ENCODE results near the gene PSTPIP1. TPM values are rescaled to one million over a fixed set of nuclear protein-coding genes. Genes with fewer than 3 reads are reported as not detected.

Gene PSTPIP1
- total RNA-seq, 4 donors from 2014 or later = 6.3 to 40.4 (median 19.5) TPM

- H3K4me3 ChIP-seq = no peak overlapping the region
- no peak for TF ChIP-seq POLR2A (IDR thresholded peaks at IDR 0.05)
- no peak for TF ChIP-seq CTCF (IDR thresholded peaks at IDR 0.05)
- no peak overlapping the region for H3K27ac ChIP-seq
- no peaks in the 10 kb centered on the region for H3K9me3 ChIP-seq
- H3K4me1 ChIP-seq = peaks cover 0 to 10% (median 0%) of the 10 kb centered on the region in 4 donors
- no peaks in the 10 kb centered on the region for H3K27me3 ChIP-seq
- peaks cover 0 to 79% (median 0%) of the 10 kb centered on the region in 3 donors for H3K36me3 ChIP-seq
- no peak for DNase-seq
Measured at GRCh38 chr15:77046704-77047412, 51.9 kb downstream of the PSTPIP1 start.

- Histone ChIP-seq H3K27ac (no peak overlapping the region), H3K4me3 (no peak overlapping the region), H3K9me3 (no peaks in the 10 kb centered on the region), H3K36me3 (peaks cover 0 to 74% (median 0%) of the 10 kb centered on the region in 3 donors), H3K27me3 (no peaks in the 10 kb centered on the region), H3K4me1 (peaks cover 0 to 6% (median 0%) of the 10 kb centered on the region in 4 donors)
- DNase-seq = no peak
- no peak for TF ChIP-seq POLR2A (IDR thresholded peaks at IDR 0.05)
- TF ChIP-seq CTCF (IDR thresholded peaks at IDR 0.05) = no peak
Measured at GRCh38 chr15:77048135-77048876, 53.4 kb downstream of the PSTPIP1 start.

- Histone ChIP-seq H3K9me3 (no peaks in the 10 kb centered on the region), H3K36me3 (peaks cover 0 to 43% (median 0%) of the 10 kb centered on the region in 3 donors), H3K4me1 (peaks cover 0 to 24% (median 0%) of the 10 kb centered on the region in 4 donors), H3K27ac (no peak overlapping the region), H3K4me3 (no peak overlapping the region), H3K27me3 (no peaks in the 10 kb centered on the region)
- DNase-seq = no peak
- TF ChIP-seq POLR2A (IDR thresholded peaks at IDR 0.05) (no peak), CTCF (IDR thresholded peaks at IDR 0.05) (no peak)
Measured at GRCh38 chr15:77052556-77052955, 57.6 kb downstream of the PSTPIP1 start.

GRCh38 chr15:77053709-77054108 is 58.8 kb downstream of the PSTPIP1 start:
- H3K4me1 ChIP-seq = peaks cover 0 to 32% (median 0%) of the 10 kb centered on the region in 4 donors
- peaks cover 0 to 34% (median 0%) of the 10 kb centered on the region in 3 donors for H3K36me3 ChIP-seq
- no peaks in the 10 kb centered on the region for H3K9me3 ChIP-seq
- TF ChIP-seq POLR2A (IDR thresholded peaks at IDR 0.05) = no peak
- TF ChIP-seq CTCF (IDR thresholded peaks at IDR 0.05) = no peak
- no peak overlapping the region for H3K27ac ChIP-seq
- no peak for DNase-seq
- no peak overlapping the region for H3K4me3 ChIP-seq
- no peaks in the 10 kb centered on the region for H3K27me3 ChIP-seq

DNA sequence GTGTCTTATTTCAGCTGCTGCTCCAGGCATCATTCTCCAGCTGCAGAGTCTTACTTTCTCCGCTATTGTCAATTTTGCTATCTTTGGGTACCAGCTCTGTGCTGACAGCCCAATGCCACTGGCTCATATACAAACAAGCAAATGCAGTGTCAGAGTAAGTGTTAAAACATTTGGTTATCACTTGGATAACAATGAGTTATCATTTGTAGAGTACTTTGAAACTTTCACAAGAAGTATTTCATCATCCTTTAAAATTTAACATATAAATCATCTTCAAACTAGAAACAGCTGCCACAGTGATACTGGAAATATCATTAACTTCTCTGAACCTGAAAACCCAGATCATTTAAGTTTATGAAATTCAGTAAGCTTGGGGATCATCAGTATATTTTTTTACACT is 62.1 kb downstream of the PSTPIP1 start:
- Histone ChIP-seq H3K27ac (no peak overlapping the region), H3K27me3 (no peaks in the 10 kb centered on the region), H3K36me3 (peaks cover 0 to 16% (median 0%) of the 10 kb centered on the region in 3 donors), H3K4me3 (no peak overlapping the region), H3K9me3 (no peaks in the 10 kb centered on the region), H3K4me1 (peaks cover 0 to 56% (median 9%) of the 10 kb centered on the region in 4 donors)
- no peak for TF ChIP-seq POLR2A (IDR thresholded peaks at IDR 0.05)
- no peak for TF ChIP-seq CTCF (IDR thresholded peaks at IDR 0.05)
- no peak for DNase-seq

All from Peyer's patch (tissue), 4 donors.